K562 (cell line): ENCODE measurements around the gene KIFAP3. TPM values are rescaled to one million over a fixed set of nuclear protein-coding genes. Genes with fewer than 3 reads are reported as not detected.

Experiments used
- ATAC-seq: fragments of 200-7000 bp; cut with Tn5 transposase; 3 replicates; pipeline ENCODE4 v1.9.1; 2020; ENCODE audit warnings: moderate library complexity
- BruUV-seq: library from RNA; stranded (reverse); fragments of 400-500 nt; replicated peaks from 2 replicates; lab custom pipeline; 2021; lab: Mats Ljungman, UMichigan
- CTCF ChIA-PET: fragments of 300-600 bp; formaldehyde crosslinking; extraction: SDS; loops from one replicate; lab custom pipeline; 2021; ENCODE audit warnings: low intra/inter-chr PET ratio; lab: Yijun Ruan, JAX
- POLR2A ChIA-PET: fragments of 300-600, 350-650 bp; sonication (Branson Sonifier 250); formaldehyde crosslinking; extraction: SDS; loops from one replicate; lab custom pipeline; 2021; ENCODE audit warnings: antibody characterized with exemption, inconsistent platforms; lab: Yijun Ruan, JAX
- DNase-seq, 4 experiments: peaks; one replicate each; pipeline versions ENCODE4 v3.0.0 to v3.0.0-alpha.2; 2011 to 2018; ENCODE audit warnings: low spot score in 3 of 4, mixed read lengths in 3 of 4; ENCODE audit errors: extremely low read depth in 1 of 4
- FAIRE-seq: peaks from 2 replicates; lab custom pipeline; 2011; peaks lifted over from hg19 to GRCh38; lab: Jason Lieb, UNC
- H2AFZ ChIP-seq: 2 replicates; pipeline ENCODE4 v1.6.0; 2011; ENCODE audit warnings: low read depth, low read length, control low read depth, inconsistent platforms
- H3K27ac ChIP-seq: fragments of 200-600 bp; 3 replicates; pipeline ENCODE4 v1.8.0; 2011; ENCODE audit warnings: low read depth, mild to moderate bottlenecking, control low read depth, inconsistent platforms, low read length, moderate library complexity, mixed read lengths; ENCODE audit errors: extremely low read depth
- H3K27me3 ChIP-seq, 2 experiments: fragments of 300-600 bp in 1 of 2; 2 replicates in 1 of 2; 3 replicates in 1 of 2; pipeline versions ENCODE4 v1.6.0 to v1.8.0; 2011; ENCODE audit warnings: inconsistent platforms in 2 of 2, low read length in 2 of 2, mild to moderate bottlenecking in 1 of 2, mixed read lengths in 1 of 2, moderate library complexity in 1 of 2; ENCODE audit not compliant: control insufficient read depth in 2 of 2, insufficient read depth in 2 of 2
- H3K36me3 ChIP-seq: fragments of 300-600 bp; 3 replicates; pipeline ENCODE4 v1.8.0; 2011; ENCODE audit warnings: mild to moderate bottlenecking, low read length, inconsistent platforms; ENCODE audit not compliant: control insufficient read depth, insufficient read depth
- H3K4me1 ChIP-seq, 2 experiments: fragments of 200-600 bp in 1 of 2; replicated peaks in 1 of 2; 2 replicates in 1 of 2; 3 replicates in 1 of 2; pipeline versions ENCODE4 v1.5.1 to v1.8.0; 2011; ENCODE audit warnings: inconsistent platforms in 2 of 2, low read length in 2 of 2, mild to moderate bottlenecking in 1 of 2, mixed read lengths in 1 of 2, moderate library complexity in 1 of 2; ENCODE audit not compliant: control insufficient read depth in 2 of 2, insufficient read depth in 2 of 2
- H3K4me2 ChIP-seq: 2 replicates; pipeline ENCODE4 v1.6.1; 2011; ENCODE audit warnings: low read length, control low read depth, inconsistent platforms, mixed read lengths; ENCODE audit not compliant: insufficient read depth
- H3K4me3 ChIP-seq: fragments of 200-600 bp; sonication (generic), shearing (Covaris generic); 2 replicates; pipeline ENCODE4 v1.5.1; 2016; ENCODE audit warnings: control low read depth, inconsistent platforms
- H3K79me2 ChIP-seq: fragments of 200-600 bp; 3 replicates; pipeline ENCODE4 v1.8.0; 2011; ENCODE audit warnings: low read length, inconsistent platforms; ENCODE audit not compliant: control insufficient read depth, insufficient read depth
- H3K9ac ChIP-seq, 2 experiments: 2 replicates each; pipeline versions ENCODE4 v1.6.0 to v1.6.1; 2011; ENCODE audit warnings: low read depth in 2 of 2, low read length in 2 of 2, control low read depth in 1 of 2, inconsistent platforms in 1 of 2, mild to moderate bottlenecking in 1 of 2, mixed read lengths in 1 of 2; ENCODE audit not compliant: insufficient read depth in 1 of 2
- H3K9me1 ChIP-seq: one replicate; pipeline ENCODE4 v1.6.0; 2011; ENCODE audit warnings: inconsistent platforms, mild to moderate bottlenecking, low read length, moderate library complexity; ENCODE audit not compliant: control insufficient read depth, insufficient read depth
- H3K9me3 ChIP-seq: replicated peaks from 2 replicates; pipeline ENCODE4 v1.5.1; 2011; ENCODE audit warnings: low read depth, low read length, inconsistent platforms; ENCODE audit not compliant: control insufficient read depth, insufficient read depth
- H4K20me1 ChIP-seq: replicated peaks from 2 replicates; pipeline ENCODE4 v1.6.1; 2011; ENCODE audit warnings: low read length, inconsistent platforms, mixed read lengths; ENCODE audit not compliant: control insufficient read depth, insufficient read depth
- ASH1L ChIP-seq: fragments of 450-650 bp; IDR thresholded peaks from 2 replicates; pipeline ENCODE4 v1.6.1; 2018; ENCODE audit warnings: borderline replicate concordance, mild to moderate bottlenecking, low read depth; ENCODE audit not compliant: partially characterized antibody
- CBFB ChIP-seq: sonication (generic); formaldehyde crosslinking; IDR thresholded peaks from 2 replicates; pipeline ENCODE4 v1.4.0; 2020; ENCODE audit warnings: mild to moderate bottlenecking, missing genetic modification reagents
- CC2D1A ChIP-seq: fragments of 450-650 bp; IDR thresholded peaks from 2 replicates; pipeline ENCODE4 v1.6.1; 2017; ENCODE audit warnings: mild to moderate bottlenecking
- ELF1 ChIP-seq: fragments of 200-800 bp; sonication (Bioruptor generic); IDR thresholded peaks from 2 replicates; pipeline ENCODE4 v1.6.1; 2016; ENCODE audit warnings: missing genetic modification characterization, missing compliant biosample characterization
- ETS2 ChIP-seq: IDR thresholded peaks from 2 replicates; pipeline ENCODE4 v1.6.1; 2016; ENCODE audit warnings: borderline replicate concordance, missing genetic modification characterization, mild to moderate bottlenecking, moderate library complexity, missing compliant biosample characterization; ENCODE audit not compliant: poor library complexity, severe bottlenecking
- ETV5 ChIP-seq: sonication (generic); formaldehyde crosslinking; IDR thresholded peaks from 2 replicates; pipeline ENCODE4 v1.4.0; 2020; ENCODE audit warnings: low read depth, mild to moderate bottlenecking, missing genetic modification reagents
- EWSR1 ChIP-seq: fragments of 450-650 bp; IDR thresholded peaks from 2 replicates; pipeline ENCODE4 v1.6.1; 2018; ENCODE audit warnings: borderline replicate concordance, mild to moderate bottlenecking, low read depth, moderate library complexity; ENCODE audit not compliant: partially characterized antibody
- GTF2F1 ChIP-seq: IDR thresholded peaks from 2 replicates; pipeline ENCODE4 v1.6.1; 2011; ENCODE audit warnings: low read depth, low read length, improper control_type of control experiment
- ILK ChIP-seq: fragments of 450-650 bp; IDR thresholded peaks from 2 replicates; pipeline ENCODE4 v1.6.1; 2016; ENCODE audit warnings: missing genetic modification characterization, low read depth, mild to moderate bottlenecking, missing compliant biosample characterization, moderate library complexity, borderline replicate concordance
- KHSRP ChIP-seq: fragments of 450-650 bp; IDR thresholded peaks from 2 replicates; pipeline ENCODE4 v1.6.1; 2017
- MBD2 ChIP-seq: sonication (generic); IDR thresholded peaks from 2 replicates; pipeline ENCODE4 v1.6.1; 2016; ENCODE audit warnings: low read depth, borderline replicate concordance
- MED1 ChIP-seq: sonication (generic); formaldehyde crosslinking; IDR thresholded peaks from 2 replicates; pipeline ENCODE4 v1.8.1; 2023; ENCODE audit warnings: missing genetic modification reagents, borderline replicate concordance
- MNT ChIP-seq, 2 experiments: fragments of 450-650 bp; conservative IDR thresholded peaks; 2 replicates each; pipeline ENCODE4 v1.6.1; 2017; ENCODE audit warnings: mild to moderate bottlenecking in 2 of 2, moderate library complexity in 2 of 2
- MXD1 ChIP-seq: fragments of 250-450 bp; sonication (Bioruptor Pico); IDR thresholded peaks from 2 replicates; pipeline ENCODE4 v1.8.0; 2021; ENCODE audit warnings: borderline replicate concordance, mild to moderate bottlenecking, moderate library complexity; ENCODE audit not compliant: poor library complexity, severe bottlenecking
- NFATC3 ChIP-seq: fragments of 450-650 bp; IDR thresholded peaks from 2 replicates; pipeline ENCODE4 v1.6.1; 2017; ENCODE audit warnings: mild to moderate bottlenecking
- PHF21A ChIP-seq: fragments of 450-650 bp; IDR thresholded peaks from 2 replicates; pipeline ENCODE4 v1.6.1; 2017; ENCODE audit warnings: low read depth, borderline replicate concordance
- RNF2 ChIP-seq: sonication (generic); IDR thresholded peaks from 2 replicates; pipeline ENCODE4 v1.6.1; 2016
- ZKSCAN1 ChIP-seq: fragments of 150-350 bp; IDR thresholded peaks from 2 replicates; pipeline ENCODE4 v1.6.1; 2016; ENCODE audit warnings: low read depth, low read length
- ZNF696 ChIP-seq: fragments of 250-450 bp; sonication (Bioruptor Pico); conservative IDR thresholded peaks from 2 replicates; pipeline ENCODE4 v1.4.0; 2020; ENCODE audit warnings: mild to moderate bottlenecking, moderate library complexity
- WGBS: fragments of 100-300 bp; shearing (Covaris generic); methylation state at CpG from one replicate; pipeline ENCODE4 v1.1.6; 2016; ENCODE audit warnings: low coverage, mixed read lengths; ENCODE audit not compliant: insufficient coverage; ENCODE audit errors: missing lambda C conversion rate; 5-methylcytosine and 5-hydroxymethylcytosine counted together
- in situ Hi-C: fragments of 300-500 bp; cut with MboI; formaldehyde crosslinking; loops from 4 replicates; pipeline ENCODE4 v1.15.0; 2018; ENCODE audit warnings: inconsistent platforms, mixed read lengths
- intact Hi-C: fragments of 100-400 bp; cut with micrococcal nuclease; formaldehyde crosslinking; loops from 2 replicates; pipeline ENCODE4 v1.14.2; 2022
- polyA plus RNA-seq, 8 experiments: library from polyadenylated mRNA; depleted of rRNA in 4 of 8; stranded (reverse) in 5 of 8; unstranded in 3 of 8; fragments of >200 nt; fragmentation: Nextera tagmentation in 2 of 8; fragmentation: Illumina TruSeq in 1 of 8; extraction: Ambion mirVana in 2 of 8; extraction: Trizol in 1 of 8; gene quantifications; 2 replicates each; pipeline versions ENCODE4 v1.2.1 to v1.2.3, GENCODE V29; 2011 to 2014; ENCODE audit warnings: inconsistent platforms in 1 of 8, missing spikeins in 1 of 8
- total RNA-seq, 7 experiments: library from RNA; depleted of rRNA in 6 of 7; stranded (reverse); fragments of >200 nt in 6 of 7; fragmentation: Illumina TruSeq in 2 of 7; extraction: Trizol in 2 of 7; gene quantifications; 2 replicates each; pipeline versions ENCODE4 v1.2.1 to v1.2.3, GENCODE V29; 2011 to 2021; ENCODE audit warnings: low replicate concordance in 1 of 7

KIFAP3 gene
- total and polyA plus RNA-seq, 9 of the 15 experiments (the other 6 are each of a cell fraction or from before 2014, with no cell fraction given): 8.8 to 17.5 (median 11.8) TPM

GRCh38 chr1:169893645-169894423, 180.7 kb downstream of the KIFAP3 start, which contains the start of gene SCYL3:
TSS of gene SCYL3 (minus strand) at chr1:169893896. CDS start at chr1:169888840, 5,056 bp downstream.
- peak; percentile 95 for ATAC-seq
- in situ Hi-C loops: no loop called here
- no peaks in the 10 kb centered on the region for H3K27me3 ChIP-seq
- no peaks in the 10 kb centered on the region for H3K9me1 ChIP-seq
- peaks cover under 1% of the 10 kb centered on the region; the same call in 1 of the 3 replicates for H3K36me3 ChIP-seq
- H3K4me1 ChIP-seq: peaks cover 3 to 27% of the 10 kb centered on the region in 2 experiments
- H3K4me3 ChIP-seq: peak within 1 kb of the TSS; percentile 69
- H3K9me3 ChIP-seq: no peaks in the 10 kb centered on the region
- CTCF ChIA-PET: no interaction called here
- intact Hi-C loops: loop anchor here (1.0 to 5.0 kb wide), 4 partner anchors 99 to 638 kb away; partner anchors contain the start of genes GORAB, KIFAP3 and SLC19A2
- POLR2A ChIA-PET: interaction anchor here (0.6 to 2.3 kb wide), 16 partner anchors 8 to 1546 kb away, joined by 3 to 12 read pairs (median 4); partner anchors contain the start of gene GORAB
- H3K4me2 ChIP-seq: peak within 1 kb of the TSS; percentile 88
- H4K20me1 ChIP-seq: no peaks in the 10 kb centered on the region
- no TSS peak for BruUV-seq
- H3K9ac ChIP-seq: peak within 1 kb of the TSS; percentile 94
- 0% methylated on average over 33 of the region's 52 CpGs for WGBS
- H3K79me2 ChIP-seq: peaks cover 39% of the 10 kb centered on the region
- FAIRE-seq: peak; percentile 98
- peak within 1 kb of the TSS; percentile 98 for H2AFZ ChIP-seq
- peak within 1 kb of the TSS; percentile 98 for H3K27ac ChIP-seq
- DNase-seq: peak; percentile 97 to 98 (median 98)
- TF ChIP-seq RNF2: 0 out of 2 replicates have a peak, but pooled peaks have one; percentile 21
- peak; percentile 99 for TF ChIP-seq ETV5 (CRISPR knock-in tag)
- TF ChIP-seq MXD1 (CRISPR knock-in tag): no peak
- peak; percentile 95 for TF ChIP-seq ASH1L
- TF ChIP-seq NFATC3: no peak
- TF ChIP-seq MNT (conservative IDR thresholded peaks at IDR 0.05): peak; percentile 75 to 76
- 0 out of 2 replicates have a peak, but pooled peaks have one; percentile 13 for TF ChIP-seq PHF21A
- peak; percentile 89 for TF ChIP-seq KHSRP
- no peak for TF ChIP-seq ZNF696 (CRISPR knock-in tag)
- TF ChIP-seq MBD2: peak; percentile 76
- peak; percentile 77; the same call in 1 of the 2 replicates for TF ChIP-seq CBFB (CRISPR knock-in tag)
- TF ChIP-seq CC2D1A: peak; percentile 75; the same call in 1 of the 2 replicates
- peak; percentile 100 for TF ChIP-seq ELF1 (tag)
- no peak for TF ChIP-seq EWSR1
- TF ChIP-seq MED1 (CRISPR knock-in tag): no peak
- TF ChIP-seq ILK (tag): no peak
- TF ChIP-seq ETS2 (tag): no peak
- peak; percentile 37; the same call in 1 of the 2 replicates for TF ChIP-seq GTF2F1
- TF ChIP-seq ZKSCAN1: no peak
